Osteoblast (primary cell): ENCODE measurements around the gene BBX. TPM values are rescaled to one million over a fixed set of nuclear protein-coding genes. Genes with fewer than 3 reads are reported as not detected.
A peak's percentile ranks its signal among the peaks of the same experiment; 100 is the strongest.

Experiments
- DNase-seq: peaks from one replicate; pipeline ENCODE4 v3.0.0; 2011; ENCODE audit warnings: low spot score, mixed read lengths; ENCODE audit not compliant: insufficient read length; ENCODE audit errors: missing footprints
- H2AFZ ChIP-seq: 2 replicates; pipeline ENCODE4 v1.6.0; 2011; ENCODE audit warnings: mild to moderate bottlenecking, low read length
- H3K27ac ChIP-seq: 2 replicates; pipeline ENCODE4 v1.5.1; 2011; ENCODE audit warnings: mild to moderate bottlenecking, low read depth, low read length, moderate library complexity
- H3K27me3 ChIP-seq: 2 replicates; pipeline ENCODE4 v1.6.0; 2012; ENCODE audit warnings: mild to moderate bottlenecking, control low read depth, inconsistent platforms, low read length, moderate library complexity; ENCODE audit not compliant: insufficient read depth
- H3K36me3 ChIP-seq: 2 replicates; pipeline ENCODE4 v1.5.1; 2011; ENCODE audit warnings: mild to moderate bottlenecking, low read length, control low read depth, moderate library complexity; ENCODE audit not compliant: insufficient read depth
- H3K4me1 ChIP-seq: 2 replicates; pipeline ENCODE4 v1.5.1; 2011; ENCODE audit warnings: mild to moderate bottlenecking, low read length, control low read depth, moderate library complexity; ENCODE audit not compliant: insufficient read depth
- H3K4me2 ChIP-seq: 2 replicates; pipeline ENCODE4 v1.6.0; 2011; ENCODE audit warnings: mild to moderate bottlenecking, low read length; ENCODE audit not compliant: insufficient read depth
- H3K4me3 ChIP-seq: fragments of 200-600 bp; sonication (generic); 3 replicates; pipeline ENCODE4 v1.5.1; 2012; ENCODE audit warnings: mild to moderate bottlenecking, low read length, inconsistent platforms; ENCODE audit not compliant: insufficient read depth
- H3K79me2 ChIP-seq: 2 replicates; pipeline ENCODE4 v1.6.0; 2012; ENCODE audit warnings: mild to moderate bottlenecking, low read length, control low read depth, inconsistent platforms; ENCODE audit not compliant: insufficient read depth
- H3K9me3 ChIP-seq: 2 replicates; pipeline ENCODE4 v1.5.1; 2011; ENCODE audit warnings: low read depth, low read length, control low read depth
- H4K20me1 ChIP-seq: 2 replicates; pipeline ENCODE4 v1.6.0; 2012; ENCODE audit warnings: mild to moderate bottlenecking, low read length, control low read depth; ENCODE audit not compliant: insufficient read depth
- total RNA-seq: library from RNA; depleted of rRNA; stranded (reverse); fragments of >200 nt; gene quantifications from 2 replicates; pipeline ENCODE4 v1.2.3, GENCODE V29; 2012
- TF ChIP-seq, protein P1 (sequence below): IDR thresholded peaks from 2 replicates; pipeline ENCODE4 v1.5.1; 2011; ENCODE audit warnings: mild to moderate bottlenecking, low read depth, low read length, moderate library complexity; ENCODE audit errors: extremely low read depth

The BBX gene
- total RNA-seq, 1 donor = 66.6 TPM

DNA sequence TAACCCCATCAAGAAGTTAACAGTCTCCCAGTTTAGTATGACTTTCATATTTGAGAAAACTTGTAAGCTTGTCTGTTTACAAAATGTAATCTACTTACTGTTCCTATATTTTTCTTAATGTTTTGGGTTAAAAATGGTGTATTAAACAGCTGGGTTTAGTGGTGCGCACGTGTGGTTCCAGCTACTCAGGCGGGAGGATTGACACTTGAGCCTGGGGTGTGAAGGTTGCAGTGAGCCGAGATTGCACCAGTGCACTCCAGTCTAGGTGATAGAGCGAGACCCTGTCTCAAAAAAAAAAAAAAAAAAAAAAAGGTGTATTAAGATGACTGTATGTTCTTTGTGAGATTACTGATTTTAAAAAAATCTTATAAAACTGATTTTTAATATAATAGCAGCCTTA lies 69.3 kb downstream of the BBX start:
- no peak for DNase-seq
- TF ChIP-seq, protein P1, sequence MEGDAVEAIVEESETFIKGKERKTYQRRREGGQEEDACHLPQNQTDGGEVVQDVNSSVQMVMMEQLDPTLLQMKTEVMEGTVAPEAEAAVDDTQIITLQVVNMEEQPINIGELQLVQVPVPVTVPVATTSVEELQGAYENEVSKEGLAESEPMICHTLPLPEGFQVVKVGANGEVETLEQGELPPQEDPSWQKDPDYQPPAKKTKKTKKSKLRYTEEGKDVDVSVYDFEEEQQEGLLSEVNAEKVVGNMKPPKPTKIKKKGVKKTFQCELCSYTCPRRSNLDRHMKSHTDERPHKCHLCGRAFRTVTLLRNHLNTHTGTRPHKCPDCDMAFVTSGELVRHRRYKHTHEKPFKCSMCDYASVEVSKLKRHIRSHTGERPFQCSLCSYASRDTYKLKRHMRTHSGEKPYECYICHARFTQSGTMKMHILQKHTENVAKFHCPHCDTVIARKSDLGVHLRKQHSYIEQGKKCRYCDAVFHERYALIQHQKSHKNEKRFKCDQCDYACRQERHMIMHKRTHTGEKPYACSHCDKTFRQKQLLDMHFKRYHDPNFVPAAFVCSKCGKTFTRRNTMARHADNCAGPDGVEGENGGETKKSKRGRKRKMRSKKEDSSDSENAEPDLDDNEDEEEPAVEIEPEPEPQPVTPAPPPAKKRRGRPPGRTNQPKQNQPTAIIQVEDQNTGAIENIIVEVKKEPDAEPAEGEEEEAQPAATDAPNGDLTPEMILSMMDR = no peak
- H3K9me3 ChIP-seq = no peaks in the 10 kb centered on the region
- peaks cover 4% of the 10 kb centered on the region for H3K79me2 ChIP-seq
- H3K4me2 ChIP-seq = no peak overlapping the region
- no peaks in the 10 kb centered on the region for H3K4me1 ChIP-seq
- H3K27ac ChIP-seq = no peak overlapping the region
- no peaks in the 10 kb centered on the region for H3K36me3 ChIP-seq
- H4K20me1 ChIP-seq = no peaks in the 10 kb centered on the region
- no peak overlapping the region for H3K4me3 ChIP-seq
- H3K27me3 ChIP-seq = no peaks in the 10 kb centered on the region
- no peak overlapping the region for H2AFZ ChIP-seq

DNA sequence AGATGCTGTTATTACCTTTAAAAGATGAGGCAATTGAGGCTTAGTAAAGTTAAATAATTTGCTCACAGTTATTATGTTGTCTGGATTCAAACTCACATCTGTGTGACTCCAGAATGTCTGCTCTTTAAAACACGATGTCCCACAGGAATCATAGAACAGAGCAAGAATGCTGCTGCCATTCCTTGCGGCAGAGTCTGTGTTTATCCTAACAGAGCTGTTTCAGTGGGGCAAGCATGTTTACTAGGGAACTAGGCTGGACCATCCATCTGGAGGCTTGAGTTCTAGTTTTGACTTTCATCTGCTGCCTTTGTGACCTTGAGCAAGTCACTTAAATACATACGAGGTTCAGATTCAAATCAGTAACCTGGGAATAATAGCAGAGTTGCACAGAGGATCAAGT lies 72.1 kb downstream of the BBX start:
- TF ChIP-seq, protein P1 = no peak
- no peak overlapping the region for H3K27ac ChIP-seq
- no peak for DNase-seq
- no peak overlapping the region for H2AFZ ChIP-seq
- no peak overlapping the region for H3K4me2 ChIP-seq
- no peaks in the 10 kb centered on the region for H4K20me1 ChIP-seq
- no peaks in the 10 kb centered on the region for H3K36me3 ChIP-seq
- peaks cover 10% of the 10 kb centered on the region for H3K4me1 ChIP-seq
- no peaks in the 10 kb centered on the region for H3K9me3 ChIP-seq
- H3K27me3 ChIP-seq = no peaks in the 10 kb centered on the region
- peaks cover 12% of the 10 kb centered on the region for H3K79me2 ChIP-seq
- H3K4me3 ChIP-seq = no peak overlapping the region

DNA sequence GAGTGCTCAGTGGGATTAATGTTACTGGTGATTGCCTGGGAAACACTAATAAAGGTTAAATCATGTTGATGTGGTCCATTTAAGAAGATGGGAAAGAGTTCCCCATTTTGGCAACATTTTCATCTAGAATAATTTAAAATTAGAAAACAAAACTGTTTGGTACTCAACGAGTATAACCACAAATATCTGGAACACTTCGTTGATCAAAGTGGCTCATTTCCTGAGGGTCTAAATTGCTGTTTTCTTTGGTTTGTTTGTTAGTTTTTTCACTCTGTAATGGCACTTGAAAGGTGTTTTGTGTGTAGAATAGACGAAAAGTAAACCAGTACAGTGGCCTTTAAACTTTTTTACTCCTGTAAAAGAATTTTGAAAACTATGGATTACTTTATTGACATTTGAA lies 73.9 kb downstream of the BBX start:
- Histone ChIP-seq H3K4me3 (no peak overlapping the region), H3K27ac (no peak overlapping the region), H3K4me2 (no peak overlapping the region), H2AFZ (peak overlapping the region; percentile 6), H4K20me1 (no peaks in the 10 kb centered on the region), H3K9me3 (no peaks in the 10 kb centered on the region), H3K79me2 (peaks cover 16% of the 10 kb centered on the region), H3K27me3 (no peaks in the 10 kb centered on the region), H3K4me1 (peaks cover 16% of the 10 kb centered on the region), H3K36me3 (no peaks in the 10 kb centered on the region)
- no peak for DNase-seq
- TF ChIP-seq, protein P1 = no peak

DNA sequence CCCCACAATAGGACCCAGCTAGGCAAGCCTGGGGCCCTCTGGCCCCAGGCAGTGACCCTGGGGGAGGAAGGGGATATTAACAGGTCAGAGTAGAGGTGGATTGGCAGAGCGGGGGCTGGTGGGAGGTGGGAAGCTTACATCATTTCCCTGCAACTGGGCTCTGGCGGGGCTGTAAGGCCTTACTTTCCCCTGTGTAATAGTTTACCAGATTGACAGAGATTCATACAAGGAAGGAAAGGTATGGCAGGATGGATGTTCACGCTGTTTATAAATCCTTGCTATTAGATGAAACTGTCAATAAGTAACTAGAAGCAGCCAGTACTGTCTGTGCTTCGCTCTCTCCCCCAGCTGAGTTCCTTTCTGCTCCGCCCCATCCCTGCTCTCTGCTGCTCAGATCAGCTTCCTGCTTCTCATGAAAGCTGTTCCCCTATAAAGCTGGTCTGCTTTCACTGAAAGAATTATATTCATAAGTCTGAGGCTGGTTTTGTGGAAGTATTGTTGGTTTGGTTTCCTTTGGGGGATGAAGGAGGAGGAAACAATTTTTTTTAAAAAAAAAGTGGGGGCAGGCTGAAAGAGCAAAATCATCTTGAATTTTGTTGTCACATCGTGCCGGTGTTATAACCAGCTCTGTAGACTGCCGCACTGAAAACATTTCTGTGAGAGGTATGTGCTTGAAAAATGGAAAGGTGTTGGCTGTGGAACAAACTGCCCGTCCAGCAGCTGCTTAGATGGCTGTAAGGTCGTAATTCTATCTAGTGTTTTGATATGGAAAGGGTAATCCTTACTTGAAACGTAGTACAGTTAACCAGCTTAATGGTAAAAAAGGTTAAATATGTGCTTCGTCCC lies 76.4 kb downstream of the BBX start:
- no peak for DNase-seq
- peaks cover 19% of the 10 kb centered on the region for H3K4me1 ChIP-seq
- H4K20me1 ChIP-seq = no peaks in the 10 kb centered on the region
- H3K27me3 ChIP-seq = no peaks in the 10 kb centered on the region
- peak overlapping the region; percentile 73 for H3K27ac ChIP-seq
- H3K36me3 ChIP-seq = no peaks in the 10 kb centered on the region
- H3K4me2 ChIP-seq = peak overlapping the region; percentile 94
- TF ChIP-seq, protein P1 = no peak
- peak overlapping the region; percentile 88 for H2AFZ ChIP-seq
- peak overlapping the region; percentile 68 for H3K4me3 ChIP-seq
- no peaks in the 10 kb centered on the region for H3K9me3 ChIP-seq
- peaks cover 18% of the 10 kb centered on the region for H3K79me2 ChIP-seq
